GM12891 (cell line): Measurements from ENCODE around the gene CHD8.

ENCODE experiments used
- POLR2A ChIP-seq: IDR thresholded peaks from 2 replicates; pipeline ENCODE4 v1.6.1; 2011; ENCODE audit warnings: low read depth, low read length, control low read depth
- POU2F2 ChIP-seq: IDR thresholded peaks from 2 replicates; pipeline ENCODE4 v1.6.1; 2011; ENCODE audit warnings: low read depth, mild to moderate bottlenecking, control low read depth, low read length, moderate library complexity

DNA sequence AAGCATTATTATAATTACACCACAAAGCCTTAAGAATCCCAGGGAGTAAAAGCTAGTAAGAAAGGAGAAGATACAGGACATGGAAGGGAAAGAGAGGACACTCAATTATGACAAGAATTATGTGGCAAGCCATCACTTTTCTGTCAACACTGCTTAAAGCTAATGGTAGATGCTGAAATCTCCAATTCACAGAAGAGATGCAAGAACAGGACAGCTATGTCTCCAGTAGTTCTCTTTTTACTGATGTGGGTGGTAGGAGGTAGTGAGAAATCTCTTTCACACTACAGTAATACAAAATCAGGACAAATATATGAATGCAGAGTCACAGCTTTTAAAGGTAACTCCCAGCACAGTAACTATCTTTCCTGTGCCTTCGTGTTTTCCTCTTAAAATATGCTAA lies 29.2 kb downstream of the CHD8 start:
- TF ChIP-seq POU2F2 (no peak), POLR2A (no peak)
